Subcutaneous abdominal adipose tissue (tissue), 5 donors: ENCODE measurements around the gene KATNIP.
"Not testable (repeated sequence)": the region's sequence is repeated elsewhere in the genome, so short reads cannot be mapped to it uniquely, and the experiment has no call there.

Source experiments
- H3K27ac ChIP-seq: one replicate; pipeline ENCODE4 v1.7.0; 2013; ENCODE audit warnings: low read depth, mild to moderate bottlenecking, inconsistent platforms, low read length, moderate library complexity
- H3K27me3 ChIP-seq, 5 donors: one replicate each; pipeline ENCODE4 v1.7.0; 2013; ENCODE audit warnings: low read length in 5 of 5, inconsistent platforms in 1 of 5; ENCODE audit not compliant: control insufficient read depth in 5 of 5, insufficient read depth in 4 of 5
- H3K36me3 ChIP-seq, 5 donors: one replicate each; pipeline ENCODE4 v1.7.0; 2013; ENCODE audit warnings: low read length in 5 of 5; ENCODE audit not compliant: control insufficient read depth in 5 of 5, insufficient read depth in 5 of 5
- H3K4me1 ChIP-seq, 5 donors: one replicate each; pipeline ENCODE4 v1.7.0; 2013; ENCODE audit warnings: low read length in 5 of 5, mild to moderate bottlenecking in 3 of 5, moderate library complexity in 1 of 5; ENCODE audit not compliant: control insufficient read depth in 5 of 5, insufficient read depth in 5 of 5
- H3K4me3 ChIP-seq, 5 donors: one replicate each; pipeline ENCODE4 v1.7.0; 2013; ENCODE audit warnings: low read length in 5 of 5, low read depth in 1 of 5
- H3K9ac ChIP-seq, 5 donors: one replicate each; pipeline ENCODE4 v1.7.0; 2013; ENCODE audit warnings: low read length in 5 of 5, mild to moderate bottlenecking in 4 of 5, moderate library complexity in 3 of 5
- H3K9me3 ChIP-seq, 5 donors: one replicate each; pipeline ENCODE4 v1.7.0; 2013; ENCODE audit warnings: low read length in 5 of 5; ENCODE audit not compliant: control insufficient read depth in 5 of 5
- donor health status: healthy.
- donor health status: healthy.
- donor health status: healthy.
- donor health status: healthy.
- donor health status: healthy.

Gene KATNIP

DNA sequence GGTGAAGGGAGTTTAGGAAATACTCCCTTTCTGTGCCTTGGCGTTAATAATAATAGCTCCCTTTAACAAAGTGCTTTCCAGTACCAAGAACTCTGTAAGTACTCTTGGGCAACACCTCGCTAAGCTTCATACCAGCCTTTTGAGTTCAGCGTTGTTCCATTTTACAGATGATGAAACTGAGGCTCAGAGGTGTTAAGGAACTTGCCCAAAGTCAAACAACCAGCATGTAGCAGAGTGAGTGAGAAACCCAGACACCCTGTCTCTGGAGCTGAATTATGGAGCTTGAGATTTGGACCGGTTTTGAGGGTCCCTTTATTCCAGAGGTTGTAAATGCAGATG is 607 bp downstream of the KATNIP start:
- H3K4me1 ChIP-seq, result peaks cover 5 to 39% (median 32%) of the 10 kb centered on the region in 5 donors
- peak overlapping the region; percentile 3 to 93 (median 76) for H3K9ac ChIP-seq
- no peaks in the 10 kb centered on the region for H3K27me3 ChIP-seq
- H3K9me3 ChIP-seq, result no peaks in the 10 kb centered on the region
- H3K36me3 ChIP-seq, result peaks cover 0 to 6% (median 0%) of the 10 kb centered on the region in 5 donors
- peak overlapping the region; percentile 32 for H3K27ac ChIP-seq
- peak overlapping the region; percentile 80 to 99 (median 96) for H3K4me3 ChIP-seq

DNA sequence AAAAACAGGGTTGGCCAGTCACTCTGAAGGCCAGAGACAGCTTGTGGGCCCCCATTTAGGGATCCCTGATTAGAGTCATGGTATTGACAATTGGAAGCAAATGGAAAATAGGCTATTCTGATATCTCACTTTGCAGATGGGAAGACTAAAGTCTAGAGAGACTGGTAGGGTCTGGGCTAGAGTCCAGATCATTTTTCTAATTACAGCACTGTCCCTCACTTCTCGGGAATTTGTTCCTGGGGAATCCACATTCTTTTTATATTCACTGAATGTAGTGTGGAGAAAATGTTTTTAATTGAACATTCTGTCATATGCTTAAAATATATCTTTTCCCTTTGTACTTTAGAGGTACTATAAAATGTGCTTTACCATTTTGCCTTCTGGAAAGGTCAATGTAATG is 1.1 kb downstream of the KATNIP start:
- no peaks in the 10 kb centered on the region for H3K9me3 ChIP-seq
- peaks cover 5 to 39% (median 32%) of the 10 kb centered on the region in 5 donors for H3K4me1 ChIP-seq
- peak overlapping the region; percentile 32 for H3K27ac ChIP-seq
- no peaks in the 10 kb centered on the region for H3K27me3 ChIP-seq
- peaks cover 0 to 2% (median 0%) of the 10 kb centered on the region in 5 donors for H3K36me3 ChIP-seq
- peak overlapping the region in 2 of 5 donors; percentile 80 to 86 for H3K4me3 ChIP-seq
- H3K9ac ChIP-seq, result peak overlapping the region in 2 of 5 donors; percentile 5 to 93

DNA sequence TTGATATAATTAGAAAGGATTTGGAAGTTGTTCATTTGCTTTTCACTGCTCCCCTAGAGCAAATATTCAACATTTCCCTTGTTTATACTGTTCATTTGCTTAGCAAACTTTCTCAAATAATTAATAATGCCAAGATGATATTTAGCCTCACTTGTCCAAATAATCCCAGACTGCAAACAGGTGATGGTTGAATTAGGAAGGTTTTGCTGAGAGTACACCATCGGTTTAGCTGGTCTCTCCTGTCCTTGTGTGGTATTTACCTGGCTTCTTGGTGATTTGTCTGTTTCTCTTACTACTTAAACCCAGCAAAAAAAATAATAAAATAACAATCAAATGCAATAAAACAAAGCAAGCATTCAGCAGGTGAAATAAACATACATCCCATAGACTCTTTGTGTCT is 6.5 kb downstream of the KATNIP start:
- H3K4me3 ChIP-seq, result no peak overlapping the region
- no peak overlapping the region for H3K27ac ChIP-seq
- H3K36me3 ChIP-seq, result no peaks in the 10 kb centered on the region
- H3K9ac ChIP-seq, result no peak overlapping the region
- H3K9me3 ChIP-seq, result no peaks in the 10 kb centered on the region
- peaks cover 0 to 12% (median 0%) of the 10 kb centered on the region in 5 donors for H3K4me1 ChIP-seq
- H3K27me3 ChIP-seq, result no peaks in the 10 kb centered on the region

DNA sequence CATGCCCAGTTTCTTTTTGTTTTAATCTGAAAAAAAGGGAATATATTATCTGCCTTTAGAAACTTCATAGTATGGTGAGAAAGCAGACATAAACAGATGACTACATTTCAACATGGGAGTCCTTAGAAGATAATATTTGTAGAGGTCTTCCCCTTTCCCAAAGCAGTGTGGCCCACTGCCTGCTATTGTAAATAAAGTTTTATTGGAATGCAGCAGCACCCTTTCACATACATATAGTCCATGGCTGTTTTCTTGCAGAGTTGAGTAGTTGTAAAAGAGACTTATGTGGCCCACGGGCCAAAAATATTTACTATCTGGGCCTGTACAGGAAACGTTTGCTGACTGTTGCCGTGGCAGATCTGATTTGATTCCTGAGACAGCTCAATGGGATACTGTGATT is 8.5 kb downstream of the KATNIP start:
- Histone ChIP-seq H3K27ac (no peak overlapping the region), H3K4me3 (no peak overlapping the region), H3K4me1 (peaks cover 0 to 12% (median 0%) of the 10 kb centered on the region in 5 donors), H3K9ac (no peak overlapping the region), H3K36me3 (no peaks in the 10 kb centered on the region), H3K9me3 (no peaks in the 10 kb centered on the region), H3K27me3 (no peaks in the 10 kb centered on the region)

DNA sequence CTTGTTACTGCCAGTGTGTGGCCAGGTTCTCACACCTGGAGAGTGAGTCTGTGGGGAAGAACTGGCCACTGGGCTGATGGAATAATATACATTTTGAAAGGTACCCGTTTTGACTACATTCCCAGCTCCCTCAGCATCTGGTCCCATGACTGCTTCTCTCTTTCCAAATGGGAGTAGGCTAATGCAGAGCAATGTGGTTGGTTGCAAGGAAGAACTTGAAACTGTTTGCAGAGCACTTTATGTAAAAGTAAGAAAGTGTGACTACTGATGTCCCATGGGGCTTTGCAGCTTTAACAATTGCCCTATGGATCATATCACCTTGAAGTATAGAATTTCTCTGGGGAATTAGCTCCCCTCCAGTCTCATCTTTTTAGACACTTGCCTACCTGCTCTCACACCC is 9.0 kb downstream of the KATNIP start:
- Histone ChIP-seq H3K27ac (no peak overlapping the region), H3K4me3 (no peak overlapping the region), H3K9me3 (no peaks in the 10 kb centered on the region), H3K36me3 (no peaks in the 10 kb centered on the region), H3K4me1 (peaks cover 0 to 12% (median 0%) of the 10 kb centered on the region in 5 donors), H3K27me3 (no peaks in the 10 kb centered on the region), H3K9ac (no peak overlapping the region)

DNA sequence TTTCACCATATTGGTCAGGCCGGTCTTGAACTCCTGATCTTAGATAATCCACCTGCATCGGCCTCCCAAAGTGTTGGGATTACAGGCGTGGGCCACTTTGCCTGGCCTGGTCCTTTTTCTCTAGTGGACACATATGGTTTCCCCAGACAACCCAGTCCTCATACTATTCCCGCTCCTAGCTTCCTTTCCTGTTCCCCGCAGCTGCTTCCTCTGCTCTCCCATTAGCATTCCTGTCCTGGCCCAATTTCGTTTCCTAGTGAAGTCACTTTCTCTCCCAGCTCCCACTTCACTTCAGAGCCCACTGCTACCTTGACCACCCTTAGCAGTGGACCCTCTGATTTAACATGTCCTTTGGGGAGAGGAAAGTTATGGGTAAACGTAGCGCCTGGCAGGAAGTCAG is 11.3 kb downstream of the KATNIP start:
- Histone ChIP-seq H3K9ac (no peak overlapping the region), H3K27ac (no peak overlapping the region), H3K27me3 (no peaks in the 10 kb centered on the region), H3K9me3 (no peaks in the 10 kb centered on the region), H3K36me3 (no peaks in the 10 kb centered on the region), H3K4me3 (no peak overlapping the region), H3K4me1 (peaks cover 0 to 12% (median 0%) of the 10 kb centered on the region in 5 donors)

DNA sequence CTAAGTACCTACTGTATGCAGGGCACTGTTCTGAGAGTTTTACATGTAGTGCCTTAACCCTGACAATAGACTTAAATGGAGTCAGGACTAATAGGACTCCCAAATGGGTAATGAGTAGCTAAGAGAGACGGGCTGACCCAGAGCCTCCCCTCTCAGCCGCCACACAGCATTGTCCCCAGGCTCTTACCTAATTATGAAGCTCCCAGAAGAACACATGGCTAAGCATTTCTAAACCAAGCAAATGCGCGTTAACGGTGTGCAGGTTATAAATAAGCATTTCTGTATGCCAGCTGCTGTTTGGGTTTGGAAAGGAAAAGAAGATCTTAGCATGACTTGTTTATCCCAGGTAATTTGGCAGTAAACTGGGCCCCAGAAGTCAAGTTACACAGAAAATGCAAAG is 14.3 kb downstream of the KATNIP start:
- Histone ChIP-seq H3K9ac (no peak overlapping the region), H3K36me3 (no peaks in the 10 kb centered on the region), H3K27me3 (no peaks in the 10 kb centered on the region), H3K4me3 (no peak overlapping the region), H3K4me1 (peaks cover 0 to 12% (median 0%) of the 10 kb centered on the region in 5 donors), H3K27ac (no peak overlapping the region), H3K9me3 (no peaks in the 10 kb centered on the region)

DNA sequence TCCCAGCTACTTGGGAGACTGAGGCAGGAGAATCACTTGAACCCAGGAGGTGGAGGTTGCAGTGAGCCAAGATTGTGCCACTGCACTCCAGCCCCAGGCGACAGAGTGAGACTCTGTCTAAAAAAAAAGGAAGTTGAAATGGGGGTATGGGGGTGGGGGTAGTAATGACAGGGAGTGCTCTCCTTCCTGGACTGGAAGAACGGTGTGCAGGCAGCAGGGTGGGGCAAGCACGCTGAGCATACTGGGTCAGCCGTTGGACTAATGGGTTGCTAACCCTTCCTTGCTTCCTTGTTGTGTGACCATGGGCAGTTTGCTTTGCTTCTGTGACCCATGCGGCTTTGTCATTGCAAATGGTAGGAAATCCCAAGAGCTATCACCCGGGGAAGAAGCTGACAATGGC is 16.5 kb downstream of the KATNIP start:
- H3K4me3 ChIP-seq, result no peak overlapping the region
- no peak overlapping the region for H3K27ac ChIP-seq
- no peaks in the 10 kb centered on the region for H3K36me3 ChIP-seq
- no peaks in the 10 kb centered on the region for H3K9me3 ChIP-seq
- H3K27me3 ChIP-seq, result no peaks in the 10 kb centered on the region
- no peak overlapping the region for H3K9ac ChIP-seq
- peaks cover 0 to 2% (median 0%) of the 10 kb centered on the region in 5 donors for H3K4me1 ChIP-seq

DNA sequence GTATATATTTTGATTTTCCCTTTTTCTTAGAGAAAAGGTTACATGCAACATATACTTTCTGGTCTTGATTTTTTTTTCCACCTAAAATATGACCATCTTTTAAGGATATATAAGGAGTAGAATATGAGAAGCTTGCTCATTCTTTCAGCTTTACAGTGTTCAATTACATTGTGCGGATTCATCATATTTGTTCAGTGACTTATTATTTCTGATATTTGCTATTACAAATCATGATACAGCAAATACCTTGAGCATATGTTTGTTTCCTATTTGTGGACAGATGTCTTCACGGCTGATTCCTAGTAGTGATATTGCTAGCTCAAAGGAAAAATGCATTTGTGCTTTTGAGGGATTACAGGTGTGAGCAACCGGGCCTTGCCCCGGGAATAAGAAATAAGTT is 18.1 kb downstream of the KATNIP start:
- H3K4me1 ChIP-seq, result peaks cover 2 to 18% (median 14%) of the 10 kb centered on the region in 5 donors
- H3K4me3 ChIP-seq, result no peak overlapping the region
- no peaks in the 10 kb centered on the region for H3K36me3 ChIP-seq
- no peaks in the 10 kb centered on the region for H3K9me3 ChIP-seq
- no peak overlapping the region for H3K27ac ChIP-seq
- no peaks in the 10 kb centered on the region for H3K27me3 ChIP-seq
- no peak overlapping the region for H3K9ac ChIP-seq

DNA sequence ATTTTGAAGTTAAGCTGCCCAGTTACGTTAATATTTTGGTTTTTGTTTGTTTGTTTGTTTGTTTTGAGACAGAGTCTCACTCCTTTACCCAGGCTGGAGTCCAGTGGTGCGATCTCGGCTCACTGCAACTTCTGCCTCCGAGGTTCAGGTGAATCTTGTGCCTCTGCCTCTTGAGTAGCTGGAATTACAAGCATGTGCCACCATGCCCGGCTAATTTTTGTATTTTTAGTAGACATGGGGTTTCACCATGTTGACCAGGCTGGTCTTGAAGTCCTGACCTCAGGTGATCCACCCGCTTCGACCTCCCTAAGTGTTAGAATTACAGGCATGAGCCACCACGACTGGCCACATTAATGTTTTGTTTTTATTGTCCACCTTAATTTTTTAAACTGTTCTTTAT is 21.0 kb downstream of the KATNIP start:
- H3K9me3 ChIP-seq, H3K27me3 ChIP-seq, H3K9ac ChIP-seq, H3K27ac ChIP-seq, H3K4me3 ChIP-seq: not testable (repeated sequence)
- H3K36me3 ChIP-seq, result peaks cover 0 to 10% (median 6%) of the 10 kb centered on the region in 5 donors
- peaks cover 2 to 21% (median 14%) of the 10 kb centered on the region in 5 donors for H3K4me1 ChIP-seq
